HG03060 (cell line): Measurements from ENCODE around the gene RYR2.
"Not testable (repeated sequence)": the region's sequence is repeated elsewhere in the genome, so short reads cannot be mapped to it uniquely, and the experiment has no call there.

Experiments used
- ATAC-seq: cut with Tn5 transposase; IDR thresholded peaks from one replicate; pipeline ENCODE4 v1.9.1; 2021; ENCODE audit warnings: low read depth, moderate number of reproducible peaks; ENCODE audit not compliant: unreplicated experiment

RYR2 gene

GRCh38 chr1:237134929-237135328 is 92.9 kb downstream of the RYR2 start:
- ATAC-seq, result no peak

DNA sequence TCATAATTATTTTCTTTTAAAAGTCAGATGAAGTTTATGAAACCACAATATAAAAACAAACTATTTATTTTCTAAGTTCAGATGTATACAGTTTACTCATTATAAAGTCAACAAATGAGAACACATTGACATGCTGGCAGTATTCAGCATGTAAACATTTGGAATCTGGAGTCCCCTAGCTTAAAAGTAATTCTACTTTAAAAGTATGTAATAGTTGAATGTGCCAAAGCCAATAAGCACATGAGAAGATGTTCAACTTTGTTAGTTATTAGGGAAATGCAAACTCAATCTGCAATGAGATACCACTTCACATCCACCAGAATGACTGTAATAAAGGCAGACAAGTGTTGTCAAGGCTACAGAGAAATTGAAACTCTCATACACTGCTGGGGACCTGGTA is 96.6 kb downstream of the RYR2 start:
- ATAC-seq, result no peak

- ATAC-seq, result no peak
Measured at GRCh38 chr1:237139732-237140131, 97.7 kb downstream of the RYR2 start.

- ATAC-seq, result no peak
Measured at GRCh38 chr1:237140986-237141385, 99.0 kb downstream of the RYR2 start.

GRCh38 chr1:237141502-237141901 is 99.5 kb downstream of the RYR2 start:
- no peak for ATAC-seq

DNA sequence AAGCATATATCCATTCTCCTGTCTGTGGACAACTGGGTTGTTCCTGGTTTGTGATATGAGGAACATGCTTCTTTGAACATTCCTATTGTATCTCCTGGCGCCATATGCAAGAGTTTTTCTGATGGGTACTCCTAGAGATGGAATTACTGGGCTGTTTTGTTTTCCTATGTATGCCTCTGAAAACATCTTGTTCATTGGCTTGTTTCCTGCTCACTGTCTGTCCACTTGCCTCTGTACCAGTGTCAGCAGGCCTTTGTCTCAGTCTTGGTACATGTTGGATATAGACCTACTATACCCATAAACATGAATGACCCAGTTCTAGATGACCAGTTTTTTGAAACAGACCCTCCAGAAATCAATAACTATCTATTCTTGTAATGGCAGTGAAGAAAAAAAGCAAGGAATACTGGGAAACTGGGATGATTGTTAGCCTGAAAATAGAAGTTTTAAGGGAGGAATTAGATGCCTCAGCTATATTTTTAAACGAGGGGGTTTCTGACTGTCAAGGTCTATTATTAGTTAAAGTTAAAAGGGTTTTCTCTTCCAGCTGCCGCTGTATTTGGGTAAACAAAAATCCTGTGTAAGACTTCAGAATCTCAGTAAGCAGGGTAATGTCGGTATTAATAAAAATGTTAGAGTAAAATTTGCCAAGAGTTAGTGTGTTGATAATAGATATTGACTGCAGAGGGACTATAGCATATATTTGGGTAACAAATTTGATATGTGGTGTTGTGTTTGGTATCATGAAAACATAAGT is 103.6 kb downstream of the RYR2 start:
- no peak for ATAC-seq

DNA sequence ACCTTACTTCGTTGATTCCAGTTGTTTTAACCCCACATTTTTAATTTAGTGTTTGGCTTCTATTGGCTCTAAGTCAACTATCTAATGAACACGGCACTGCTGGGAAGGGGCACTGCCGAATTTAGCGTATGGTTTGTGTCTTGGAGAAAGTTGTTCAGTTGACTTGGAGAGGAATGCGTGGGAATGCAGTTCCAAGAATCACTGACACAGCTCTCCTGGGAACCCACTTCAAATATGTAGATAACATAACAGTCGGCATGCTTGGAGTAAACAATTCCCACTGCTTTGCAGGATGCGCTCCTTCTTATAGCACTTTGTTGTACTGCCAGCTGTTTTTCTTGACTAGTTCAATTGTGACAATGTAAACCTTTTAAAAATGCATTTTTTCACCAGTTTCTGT is 104.3 kb downstream of the RYR2 start:
- ATAC-seq, result no peak

GRCh38 chr1:237149857-237150256 is 107.9 kb downstream of the RYR2 start:
- ATAC-seq, result no peak

GRCh38 chr1:237151979-237152378 is 110.0 kb downstream of the RYR2 start:
- ATAC-seq, result not testable (repeated sequence)

DNA sequence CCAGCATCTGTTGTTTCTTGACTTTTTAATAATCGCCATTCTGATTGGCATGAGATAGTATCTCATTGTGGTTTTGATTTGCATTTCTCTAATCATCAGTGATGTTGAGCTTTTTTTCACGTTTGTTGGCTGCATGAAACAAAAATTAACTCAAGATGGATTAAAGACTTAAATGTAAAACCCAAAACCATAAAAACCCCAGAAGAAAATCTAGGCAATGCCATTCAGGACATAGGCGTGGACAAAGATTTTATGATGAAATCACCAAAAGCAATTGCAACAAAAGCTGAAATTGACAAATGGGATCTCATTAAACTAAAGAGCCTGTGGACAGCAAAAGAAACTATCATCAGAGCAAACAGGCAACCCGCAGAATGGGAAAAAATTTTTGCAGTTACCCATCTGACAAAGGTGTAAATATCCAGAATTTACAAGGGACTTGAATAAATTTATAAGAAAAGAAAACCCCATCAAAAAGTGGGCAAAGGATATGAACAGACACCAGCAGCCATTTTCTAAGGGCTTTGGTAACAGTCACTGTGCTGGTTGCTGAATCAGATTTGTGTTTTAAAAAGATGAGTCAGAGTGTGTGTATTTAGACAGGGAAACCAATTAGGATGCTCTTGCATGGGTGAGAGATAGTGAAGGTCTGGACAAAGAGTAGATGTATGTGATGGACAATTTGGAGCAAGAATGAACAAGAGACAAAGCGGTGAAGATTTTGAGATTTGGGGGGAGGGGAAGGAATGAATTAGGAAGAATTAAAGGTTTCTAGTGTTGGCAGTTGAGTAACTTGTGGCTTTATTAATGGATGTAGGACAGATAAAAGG is 110.7 kb downstream of the RYR2 start:
- no peak for ATAC-seq

GRCh38 chr1:237154157-237154556 is 112.2 kb downstream of the RYR2 start:
- ATAC-seq, result no peak

GRCh38 chr1:237164406-237165352 is 122.7 kb downstream of the RYR2 start:
- ATAC-seq, result no peak

DNA sequence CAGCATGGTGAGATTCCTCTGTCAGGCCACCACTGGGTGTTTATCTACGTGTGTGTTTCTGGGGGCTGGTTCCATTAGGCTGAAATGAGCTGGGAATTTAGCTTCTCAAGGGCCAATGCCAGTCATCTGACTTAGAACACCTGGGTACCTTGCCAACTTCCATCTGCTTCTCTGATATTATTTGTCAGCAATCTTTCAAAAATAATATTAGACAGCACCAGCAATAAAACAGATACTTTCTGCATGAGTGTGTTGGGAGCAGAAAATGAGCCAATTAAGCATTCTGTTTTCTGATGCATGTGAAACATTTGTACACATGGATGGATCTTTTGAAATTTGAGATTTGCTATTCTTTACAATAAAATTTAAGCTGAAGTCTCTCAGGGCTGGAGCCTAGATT is 124.1 kb downstream of the RYR2 start:
- ATAC-seq, result no peak

- ATAC-seq, result no peak
Measured at GRCh38 chr1:237166593-237167101, 124.7 kb downstream of the RYR2 start.

DNA sequence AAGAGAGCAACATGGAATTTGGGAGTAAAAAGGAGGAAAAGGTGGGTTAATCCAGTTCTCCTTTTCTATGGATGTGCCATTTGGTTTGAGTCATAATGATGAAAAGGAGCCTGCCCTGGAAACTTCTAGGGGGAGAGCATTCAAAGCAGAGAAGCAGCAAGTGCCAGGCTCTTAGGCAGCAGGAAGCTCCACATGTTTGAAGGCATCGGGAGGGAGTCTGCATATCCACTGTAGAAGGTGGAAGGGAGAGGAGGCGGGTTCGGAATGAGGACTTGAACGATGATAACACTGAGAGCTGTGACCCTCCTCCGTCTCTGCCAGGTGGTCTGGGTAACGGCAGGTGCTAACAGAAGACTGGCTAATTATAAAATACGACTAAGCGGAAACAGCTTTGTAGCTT is 128.2 kb downstream of the RYR2 start:
- ATAC-seq, result no peak

- no peak for ATAC-seq
Measured at GRCh38 chr1:237171454-237172117, 129.6 kb downstream of the RYR2 start.

DNA sequence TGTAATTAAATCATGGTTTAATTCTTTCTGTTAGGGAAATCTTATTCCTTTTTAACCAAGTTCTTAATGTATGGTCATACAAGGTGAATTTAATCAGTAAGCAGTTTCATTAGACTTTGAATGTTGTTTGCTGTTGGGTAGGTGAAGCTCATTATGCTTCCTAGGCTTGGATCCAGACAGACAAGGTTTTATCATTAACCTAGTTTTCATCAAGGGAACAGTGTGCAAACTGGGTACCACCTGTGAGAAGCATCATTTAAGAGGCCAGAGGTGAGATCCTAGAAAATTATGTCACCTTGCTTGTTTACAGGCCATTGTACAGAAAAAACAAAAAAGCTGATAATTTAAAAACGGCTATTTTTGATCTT is 130.1 kb downstream of the RYR2 start:
- ATAC-seq, result no peak

GRCh38 chr1:237179503-237179902 is 137.5 kb downstream of the RYR2 start:
- no peak for ATAC-seq

GRCh38 chr1:237180256-237180655 is 138.3 kb downstream of the RYR2 start:
- no peak for ATAC-seq

GRCh38 chr1:237181743-237182317 is 139.8 kb downstream of the RYR2 start:
- no peak for ATAC-seq
